Stomach (tissue), 9 donors: ENCODE data around the gene RASSF5. TPM values are rescaled to one million over a fixed set of nuclear protein-coding genes. Genes with fewer than 3 reads are reported as not detected.

Experiments
- DNase-seq, 2 donors: peaks; one replicate each; pipeline versions ENCODE4 v3.0.0 to v3.0.0-alpha.2; 2013 to 2019
- H3K27ac ChIP-seq, 5 donors: fragments of 200-600 bp in 4 of 5; sonication (generic) in 4 of 5; one replicate each; pipeline ENCODE4 v1.5.1; 2013 to 2019; ENCODE audit warnings: mild to moderate bottlenecking in 1 of 5, moderate library complexity in 1 of 5
- H3K27me3 ChIP-seq, 3 donors: fragments of 200-600 bp; sonication (generic); one replicate each; pipeline ENCODE4 v1.5.1; 2017 to 2019; ENCODE audit warnings: mixed run types in 1 of 3
- H3K36me3 ChIP-seq, 4 donors: fragments of 200-600 bp; sonication (generic); 1 replicate in 3 of 4; 2 replicates in 1 of 4; pipeline ENCODE4 v1.5.1; 2016 to 2019
- H3K4me1 ChIP-seq, 4 donors: fragments of 200-600 bp; sonication (generic); one replicate each; pipeline ENCODE4 v1.5.1; 2016 to 2019
- H3K4me3 ChIP-seq, 4 donors: fragments of 200-600 bp; sonication (generic) in 3 of 4; one replicate each; pipeline ENCODE4 v1.5.1; 2016 to 2019; ENCODE audit warnings: mild to moderate bottlenecking in 1 of 4
- H3K9me3 ChIP-seq, 4 donors: fragments of 200-600 bp; sonication (generic); one replicate each; pipeline ENCODE4 v1.5.1; 2016 to 2019
- CTCF ChIP-seq, 7 experiments: fragments of 450-650 bp in 4 of 7; fragments of 200-600 bp in 3 of 7; sonication (generic) in 3 of 7; IDR thresholded peaks; one replicate each; pipeline ENCODE4 v1.5.1; 2016 to 2019; ENCODE audit warnings: antibody characterized with exemption in 7 of 7, control low read depth in 2 of 7, mild to moderate bottlenecking in 1 of 7
- EP300 ChIP-seq: sonication (generic); formaldehyde crosslinking; IDR thresholded peaks from one replicate; pipeline ENCODE4 v1.6.1; 2017; ENCODE audit warnings: antibody characterized with exemption
- POLR2A ChIP-seq, 4 donors: fragments of 450-650 bp; IDR thresholded peaks; one replicate each; pipeline ENCODE4 v1.6.1; 2016; ENCODE audit warnings: antibody characterized with exemption in 4 of 4, control low read depth in 2 of 4, mild to moderate bottlenecking in 1 of 4, moderate library complexity in 1 of 4
- POLR2AphosphoS5 ChIP-seq, 3 donors: sonication (generic); formaldehyde crosslinking; IDR thresholded peaks; one replicate each; pipeline ENCODE4 v1.6.1; 2016; ENCODE audit warnings: antibody characterized with exemption in 3 of 3
- whole genome bisulfite sequencing, 5 donors: extraction: QIAGEN DNeasy Blood & Tissue Kit in 3 of 5; methylation state at CpG; one replicate each; pipeline versions ENCODE4 v1.1.5 to v1.1.7; 2013 to 2018; 5-methylcytosine and 5-hydroxymethylcytosine counted together
- intact Hi-C: fragments of 100-400 bp; cut with DNase I; formaldehyde crosslinking; loops from one replicate; pipeline ENCODE4 v1.15.1; 2023; ENCODE audit warnings: low total_unique reads
- polyA plus RNA-seq, 3 donors: library from polyadenylated mRNA; stranded (reverse); fragments of 200-250 nt; gene quantifications; one replicate each; pipeline ENCODE4 v1.2.3, GENCODE V29; 2013
- total RNA-seq, 5 donors: library from RNA; depleted of rRNA; stranded (reverse); fragments of >200 nt; gene quantifications; one replicate each; pipeline versions ENCODE4 v1.1.0 to v1.2.3, GENCODE V29; 2014 to 2016
- donor health status: healthy with polysubstance abuse.
- donor health status: Bipolar disorder and iron deficiency.
- donor health status: healthy.

Gene RASSF5
- total and polyA plus RNA-seq, 8 donors: 2.2 to 44.5 (median 7.5) TPM

GRCh38 chr1:206631085-206631509 lies 123.8 kb downstream of the RASSF5 start:
- DNase-seq: peak; percentile 55 to 91
- WGBS, 5 donors: 15 to 29% (median 25%) methylated on average over 4 of the region's 4 CpGs
- H3K36me3 ChIP-seq: no peaks in the 10 kb centered on the region
- intact Hi-C loops: loop anchor here (5.0 to 10.0 kb wide), 2 partner anchors 36 to 284 kb away; no protein-coding TSS in a partner anchor
- no peaks in the 10 kb centered on the region for H3K27me3 ChIP-seq
- no peak overlapping the region for H3K4me3 ChIP-seq
- H3K27ac ChIP-seq: peak overlapping the region in 1 of 5 donors; percentile 35
- H3K4me1 ChIP-seq: peaks cover 9 to 24% (median 21%) of the 10 kb centered on the region in 4 donors
- no peaks in the 10 kb centered on the region for H3K9me3 ChIP-seq
- TF ChIP-seq CTCF (IDR thresholded peaks at IDR 0.05): peak in 5 of 7 experiments; percentile 4 to 45 (median 32)
- peak in 2 of 3 donors; percentile 14 to 54 for TF ChIP-seq POLR2AphosphoS5 (IDR thresholded peaks at IDR 0.05)
- TF ChIP-seq POLR2A (IDR thresholded peaks at IDR 0.05): no peak

DNA sequence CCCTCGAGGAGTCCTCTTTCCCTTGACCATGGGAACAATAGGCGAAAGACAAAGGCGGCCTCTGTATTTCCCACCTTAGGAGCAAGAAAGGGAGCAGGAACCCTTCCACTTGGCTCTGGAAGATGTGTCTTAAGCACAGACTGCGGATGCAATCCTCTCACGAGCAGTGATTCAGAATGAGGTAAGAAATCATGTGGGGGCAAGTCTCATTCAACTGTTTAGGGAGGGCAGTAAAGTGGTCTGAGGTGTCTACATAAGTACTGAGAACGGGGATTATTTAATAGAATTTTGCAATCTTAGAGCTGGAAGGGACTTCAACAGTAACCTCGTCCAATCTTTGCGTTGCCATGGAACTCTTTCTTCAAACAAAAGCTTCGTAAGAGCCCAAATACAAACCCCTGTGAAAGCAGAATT lies 126.4 kb downstream of the RASSF5 start:
- H3K27me3 ChIP-seq: no peaks in the 10 kb centered on the region
- intact Hi-C loops: loop anchor here (5.0 to 10.0 kb wide), 2 partner anchors 34 to 281 kb away; no protein-coding TSS in a partner anchor
- peaks cover 9 to 40% (median 30%) of the 10 kb centered on the region in 4 donors for H3K4me1 ChIP-seq
- TF ChIP-seq POLR2A (IDR thresholded peaks at IDR 0.05) (no peak), POLR2AphosphoS5 (IDR thresholded peaks at IDR 0.05) (peak in 1 of 3 donors; percentile 53)
- DNase-seq: peak in 1 of 2 donors; percentile 64
- no peaks in the 10 kb centered on the region for H3K9me3 ChIP-seq
- H3K27ac ChIP-seq: peak overlapping the region in 3 of 5 donors; percentile 85 to 91 (median 89)
- H3K4me3 ChIP-seq: no peak overlapping the region
- WGBS, 5 donors: 39 to 48% (median 42%) methylated on average over 9 of the region's 9 CpGs
- H3K36me3 ChIP-seq: no peaks in the 10 kb centered on the region

GRCh38 chr1:206634365-206635079 lies 127.2 kb downstream of the RASSF5 start:
- H3K36me3 ChIP-seq: peaks cover 0 to 3% (median 0%) of the 10 kb centered on the region in 4 donors
- peak; percentile 95 for DNase-seq
- peak overlapping the region; percentile 72 to 91 (median 85) for H3K27ac ChIP-seq
- H3K27me3 ChIP-seq: no peaks in the 10 kb centered on the region
- intact Hi-C loops: loop anchor here (5.0 to 10.0 kb wide), 2 partner anchors 33 to 280 kb away; no protein-coding TSS in a partner anchor
- 8 to 15% (median 11%) methylated on average over 26 of the region's 26 CpGs for WGBS, 5 donors
- H3K9me3 ChIP-seq: no peaks in the 10 kb centered on the region
- no peak for TF ChIP-seq POLR2A (IDR thresholded peaks at IDR 0.05)
- no peak for TF ChIP-seq EP300
- peak in 1 of 3 donors; percentile 47 for TF ChIP-seq POLR2AphosphoS5 (IDR thresholded peaks at IDR 0.05)
- peak in 5 of 7 experiments; percentile 58 to 87 (median 75) for TF ChIP-seq CTCF (IDR thresholded peaks at IDR 0.05)
- H3K4me3 ChIP-seq: peak overlapping the region; percentile 75 to 97 (median 88)
- peaks cover 9 to 40% (median 30%) of the 10 kb centered on the region in 4 donors for H3K4me1 ChIP-seq

DNA sequence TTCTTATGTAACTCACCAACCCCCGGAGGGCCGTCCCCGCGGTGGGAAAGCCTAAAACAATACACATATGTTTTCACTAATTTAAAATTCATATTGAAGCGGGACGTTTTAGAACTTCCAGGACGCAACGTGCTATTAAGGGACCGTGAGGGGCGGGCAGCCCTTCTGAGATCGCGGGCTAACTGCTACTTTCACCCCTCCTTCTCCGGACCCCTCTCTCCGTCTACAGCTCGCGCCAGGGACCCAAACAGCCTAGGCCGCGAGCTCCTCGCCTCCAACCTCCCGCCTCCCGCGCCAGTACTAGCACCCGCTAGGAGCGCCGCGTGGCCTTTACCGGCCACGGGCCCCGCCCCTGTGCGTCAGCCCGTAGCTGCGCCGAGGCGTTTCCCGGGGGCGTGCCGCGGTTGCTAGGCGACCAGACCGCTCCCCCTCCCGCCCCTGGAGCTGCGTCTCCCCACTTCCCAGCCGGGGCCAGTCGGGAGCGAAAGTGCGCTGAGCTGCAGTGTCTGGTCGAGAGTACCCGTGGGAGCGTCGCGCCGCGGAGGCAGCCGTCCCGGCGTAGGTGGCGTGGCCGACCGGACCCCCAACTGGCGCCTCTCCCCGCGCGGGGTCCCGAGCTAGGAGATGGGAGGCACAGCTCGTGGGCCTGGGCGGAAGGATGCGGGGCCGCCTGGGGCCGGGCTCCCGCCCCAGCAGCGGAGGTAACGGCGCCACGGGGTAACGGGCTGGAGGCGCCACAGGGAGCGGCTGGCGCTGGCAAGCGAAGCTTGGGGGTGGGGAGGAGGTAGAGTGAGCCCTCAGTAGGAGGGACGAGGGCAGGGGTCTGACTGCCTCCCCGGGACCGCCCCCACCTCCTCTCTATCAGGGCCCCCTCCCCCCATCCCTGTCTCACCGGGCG lies 128.0 kb downstream of the RASSF5 start, which contains the start of gene DYRK3:
Gene DYRK3, plus strand, starts transcription at position 457 of the 898 bp plus-strand sequence. Its CDS starts 168 bp downstream, at position 625.
- WGBS, 5 donors: 0 to 1% (median 0%) methylated on average over 35 to 84 of the region's 84 CpGs
- H3K27me3 ChIP-seq: no peaks in the 10 kb centered on the region
- peak within 1 kb of the TSS; percentile 75 to 97 (median 88) for H3K4me3 ChIP-seq
- intact Hi-C loops: loop anchor here (10.0 kb wide), 1 partner anchor 279 kb away; no protein-coding TSS in a partner anchor
- TF ChIP-seq POLR2AphosphoS5 (IDR thresholded peaks at IDR 0.05): peak; percentile 96 to 99 (median 99)
- TF ChIP-seq CTCF (IDR thresholded peaks at IDR 0.05): no peak
- no peak for TF ChIP-seq EP300
- TF ChIP-seq POLR2A (IDR thresholded peaks at IDR 0.05): peak in 2 of 4 donors; percentile 61 to 77
- DNase-seq: peak; percentile 97 to 98
- peaks cover 9 to 40% (median 30%) of the 10 kb centered on the region in 4 donors for H3K4me1 ChIP-seq
- peaks cover 0 to 3% (median 0%) of the 10 kb centered on the region in 4 donors for H3K36me3 ChIP-seq
- peak within 1 kb of the TSS; percentile 81 to 91 (median 85) for H3K27ac ChIP-seq
- H3K9me3 ChIP-seq: no peaks in the 10 kb centered on the region
